HepG2 (cell line): ENCODE measurements around the gene HRC. TPM values are rescaled to one million over a fixed set of nuclear protein-coding genes. Genes with fewer than 3 reads are reported as not detected.
A peak's percentile ranks its signal among the peaks of the same experiment; 100 is the strongest.
"Not testable (repeated sequence)": the region's sequence is repeated elsewhere in the genome, so short reads cannot be mapped to it uniquely, and the experiment has no call there.

Source experiments
- ATAC-seq: fragments of 200-7000 bp; cut with Tn5 transposase; 3 replicates; pipeline ENCODE4 v1.9.1; 2020; ENCODE audit warnings: mild to moderate bottlenecking, moderate library complexity
- BruUV-seq: library from RNA; stranded (reverse); fragments of 400-500 nt; replicated peaks from 2 replicates; lab custom pipeline; 2021; lab: Mats Ljungman, UMichigan
- CTCF ChIA-PET: fragments of 300-600 bp; formaldehyde crosslinking; extraction: SDS; loops from one replicate; lab custom pipeline; 2021; ENCODE audit warnings: low total read pairs, inconsistent platforms, low intra/inter-chr PET ratio; lab: Yijun Ruan, JAX
- POLR2A ChIA-PET: fragments of 350-600 bp; sonication (Branson Sonifier 250); formaldehyde crosslinking; loops from one replicate; lab custom pipeline; 2020; ENCODE audit warnings: antibody characterized with exemption, inconsistent platforms; lab: Yijun Ruan, JAX
- DNase-seq: peaks from one replicate; pipeline ENCODE4 v3.0.0-alpha.2; 2015; ENCODE audit warnings: low spot score
- FAIRE-seq: peaks from 3 replicates; lab custom pipeline; 2011; peaks lifted over from hg19 to GRCh38; lab: Jason Lieb, UNC
- H2AFZ ChIP-seq: one replicate; pipeline ENCODE4 v1.6.1; 2011; ENCODE audit warnings: low read length, inconsistent platforms
- H3K27ac ChIP-seq: fragments of 300-600 bp; 3 replicates; pipeline ENCODE4 v1.8.0; 2011; ENCODE audit warnings: mixed run types, mild to moderate bottlenecking, mixed read lengths, low read length, inconsistent platforms; ENCODE audit not compliant: insufficient read depth; ENCODE audit errors: extremely low read length
- H3K27me3 ChIP-seq, 2 experiments: fragments of 200-600 bp in 1 of 2; 2 replicates in 1 of 2; 3 replicates in 1 of 2; pipeline versions ENCODE4 v1.6.0 to v1.8.0; 2011; ENCODE audit warnings: low read length in 2 of 2, mild to moderate bottlenecking in 2 of 2, moderate library complexity in 2 of 2, inconsistent platforms in 1 of 2; ENCODE audit not compliant: insufficient read depth in 2 of 2, control insufficient read depth in 1 of 2
- H3K36me3 ChIP-seq, 2 experiments: fragments of 200-600 bp in 1 of 2; replicated peaks in 1 of 2; 2 replicates in 1 of 2; 3 replicates in 1 of 2; pipeline versions ENCODE4 v1.5.1 to v1.8.0; 2011; ENCODE audit warnings: low read length in 2 of 2, inconsistent platforms in 1 of 2; ENCODE audit not compliant: insufficient read depth in 2 of 2, control insufficient read depth in 1 of 2
- H3K4me1 ChIP-seq: 2 replicates; pipeline ENCODE4 v1.5.1; 2012; ENCODE audit warnings: low read length, inconsistent platforms; ENCODE audit not compliant: insufficient read depth
- H3K4me2 ChIP-seq: 2 replicates; pipeline ENCODE4 v1.6.0; 2011; ENCODE audit warnings: low read depth, low read length, inconsistent platforms
- H3K4me3 ChIP-seq, 3 experiments: fragments of 200-600 bp in 1 of 3; sonication (generic), shearing (Covaris generic) in 1 of 3; replicated peaks in 1 of 3; 2 replicates each; pipeline ENCODE4 v1.5.1; 2011 to 2016; ENCODE audit warnings: low read length in 3 of 3, inconsistent platforms in 2 of 3, low read depth in 2 of 3, mild to moderate bottlenecking in 2 of 3, control low read depth in 1 of 3, mixed read lengths in 1 of 3; ENCODE audit not compliant: insufficient read depth in 1 of 3
- H3K79me2 ChIP-seq: one replicate; pipeline ENCODE4 v1.6.1; 2011; ENCODE audit warnings: low read length, inconsistent platforms; ENCODE audit not compliant: insufficient read depth
- H3K9ac ChIP-seq: 2 replicates; pipeline ENCODE4 v1.6.0; 2011; ENCODE audit warnings: mild to moderate bottlenecking, low read depth, low read length, inconsistent platforms; ENCODE audit not compliant: insufficient read depth
- H3K9me3 ChIP-seq: 2 replicates; pipeline ENCODE4 v1.5.1; 2012; ENCODE audit warnings: mild to moderate bottlenecking, low read length
- H4K20me1 ChIP-seq: 2 replicates; pipeline ENCODE4 v1.6.0; 2011; ENCODE audit warnings: inconsistent platforms, mild to moderate bottlenecking, low read length, moderate library complexity; ENCODE audit not compliant: insufficient read depth
- WGBS: methylation state at CpG from one replicate; pipeline ENCODE4 v1.1.6; 2017; ENCODE audit warnings: low lambda C conversion rate; 5-methylcytosine and 5-hydroxymethylcytosine counted together
- in situ Hi-C: cut with HindIII; loops from 2 replicates; pipeline ENCODE4 v1.10.0; 2017; ENCODE audit warnings: low pct_unique_long_range_greater_than_20kb; ENCODE audit not compliant: extremely low pct_ligation_motif_present
- intact Hi-C: fragments of 100-400 bp; cut with micrococcal nuclease; formaldehyde crosslinking; loops from one replicate; pipeline ENCODE4 v1.10.0; 2022; ENCODE audit not compliant: unreplicated experiment
- polyA plus RNA-seq, 8 experiments: library from polyadenylated mRNA; depleted of rRNA in 3 of 8; stranded (reverse) in 7 of 8; unstranded in 1 of 8; fragments of >200 nt; fragmentation: Illumina TruSeq in 4 of 8; extraction: Trizol in 4 of 8; gene quantifications; 2 replicates each; pipeline versions ENCODE4 v1.2.1 to v1.2.3, GENCODE V29; 2011 to 2016; ENCODE audit warnings: low read depth in 4 of 8, missing spikeins in 1 of 8, mixed read lengths in 1 of 8; ENCODE audit not compliant: insufficient read depth in 1 of 8
- total RNA-seq, 5 experiments: library from RNA; depleted of rRNA; stranded (reverse); fragments of >200 nt; fragmentation: Illumina TruSeq; extraction: Trizol; gene quantifications; 2 replicates each; pipeline ENCODE4 v1.2.3, GENCODE V29; 2016; ENCODE audit warnings: low read depth in 1 of 5
- TF ChIP-seq, protein P1 (sequence below): sonication (generic); formaldehyde crosslinking; IDR thresholded peaks from 2 replicates; pipeline ENCODE4 v1.4.0; 2020; ENCODE audit warnings: missing genetic modification reagents
- TF ChIP-seq, protein P2 (sequence below): sonication (generic); formaldehyde crosslinking; IDR thresholded peaks from 2 replicates; pipeline ENCODE4 v1.4.0; 2020; ENCODE audit warnings: mild to moderate bottlenecking, low read depth, missing genetic modification reagents

HRC gene
- total and polyA plus RNA-seq, 2 of the 13 experiments (the other 11 are each of a cell fraction or from before 2014, with no cell fraction given) = 3.6 to 15.4 TPM

DNA sequence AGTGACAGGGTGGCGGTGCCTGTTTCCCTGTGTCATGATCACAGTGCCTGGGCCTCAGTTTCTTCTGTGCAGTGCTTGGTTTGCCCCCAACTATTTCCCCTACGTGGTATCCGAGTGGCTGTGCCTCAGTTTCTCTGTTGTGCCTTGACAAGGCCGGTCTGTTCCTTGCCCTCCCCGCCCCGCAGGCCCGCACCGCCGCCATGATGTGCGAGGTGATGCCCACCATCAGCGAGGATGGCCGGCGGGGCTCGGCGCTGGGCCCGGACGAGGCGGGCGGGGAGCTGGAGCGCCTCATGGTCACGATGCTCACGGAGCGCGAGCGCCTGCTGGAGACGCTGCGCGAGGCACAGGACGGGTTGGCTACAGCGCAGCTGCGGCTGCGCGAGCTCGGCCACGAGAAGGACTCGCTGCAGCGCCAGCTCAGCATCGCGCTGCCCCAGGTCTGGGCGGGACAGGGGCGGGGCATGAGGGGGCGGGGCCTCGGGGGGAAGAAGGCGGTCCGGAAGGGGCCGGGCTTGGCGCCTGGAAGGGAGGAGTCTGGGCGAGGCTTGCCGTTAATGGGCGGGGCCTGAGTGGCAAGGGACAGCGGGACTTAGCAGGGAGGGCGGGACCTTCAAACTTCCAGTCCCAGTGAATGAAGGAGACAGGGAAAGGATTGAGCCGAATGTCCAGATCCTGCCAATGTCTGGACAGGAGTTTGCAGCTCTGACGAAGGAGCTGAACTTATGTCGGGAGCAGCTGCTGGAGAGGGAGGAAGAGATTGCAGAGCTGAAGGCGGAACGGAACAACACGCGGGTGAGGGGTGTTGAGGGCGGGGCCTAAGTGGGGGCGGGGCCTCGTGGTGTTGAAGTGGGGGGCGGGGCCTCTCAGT is 27.3 kb downstream of the HRC start (continued):
- TF ChIP-seq, protein P1, sequence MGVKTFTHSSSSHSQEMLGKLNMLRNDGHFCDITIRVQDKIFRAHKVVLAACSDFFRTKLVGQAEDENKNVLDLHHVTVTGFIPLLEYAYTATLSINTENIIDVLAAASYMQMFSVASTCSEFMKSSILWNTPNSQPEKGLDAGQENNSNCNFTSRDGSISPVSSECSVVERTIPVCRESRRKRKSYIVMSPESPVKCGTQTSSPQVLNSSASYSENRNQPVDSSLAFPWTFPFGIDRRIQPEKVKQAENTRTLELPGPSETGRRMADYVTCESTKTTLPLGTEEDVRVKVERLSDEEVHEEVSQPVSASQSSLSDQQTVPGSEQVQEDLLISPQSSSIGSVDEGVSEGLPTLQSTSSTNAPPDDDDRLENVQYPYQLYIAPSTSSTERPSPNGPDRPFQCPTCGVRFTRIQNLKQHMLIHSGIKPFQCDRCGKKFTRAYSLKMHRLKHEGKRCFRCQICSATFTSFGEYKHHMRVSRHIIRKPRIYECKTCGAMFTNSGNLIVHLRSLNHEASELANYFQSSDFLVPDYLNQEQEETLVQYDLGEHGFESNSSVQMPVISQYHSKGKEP (CRISPR knock-in tag) = peak; percentile 97
- TF ChIP-seq, protein P2, sequence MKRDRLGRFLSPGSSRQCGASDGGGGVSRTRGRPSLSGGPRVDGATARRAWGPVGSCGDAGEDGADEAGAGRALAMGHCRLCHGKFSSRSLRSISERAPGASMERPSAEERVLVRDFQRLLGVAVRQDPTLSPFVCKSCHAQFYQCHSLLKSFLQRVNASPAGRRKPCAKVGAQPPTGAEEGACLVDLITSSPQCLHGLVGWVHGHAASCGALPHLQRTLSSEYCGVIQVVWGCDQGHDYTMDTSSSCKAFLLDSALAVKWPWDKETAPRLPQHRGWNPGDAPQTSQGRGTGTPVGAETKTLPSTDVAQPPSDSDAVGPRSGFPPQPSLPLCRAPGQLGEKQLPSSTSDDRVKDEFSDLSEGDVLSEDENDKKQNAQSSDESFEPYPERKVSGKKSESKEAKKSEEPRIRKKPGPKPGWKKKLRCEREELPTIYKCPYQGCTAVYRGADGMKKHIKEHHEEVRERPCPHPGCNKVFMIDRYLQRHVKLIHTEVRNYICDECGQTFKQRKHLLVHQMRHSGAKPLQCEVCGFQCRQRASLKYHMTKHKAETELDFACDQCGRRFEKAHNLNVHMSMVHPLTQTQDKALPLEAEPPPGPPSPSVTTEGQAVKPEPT (CRISPR knock-in tag) = peak; percentile 98

DNA sequence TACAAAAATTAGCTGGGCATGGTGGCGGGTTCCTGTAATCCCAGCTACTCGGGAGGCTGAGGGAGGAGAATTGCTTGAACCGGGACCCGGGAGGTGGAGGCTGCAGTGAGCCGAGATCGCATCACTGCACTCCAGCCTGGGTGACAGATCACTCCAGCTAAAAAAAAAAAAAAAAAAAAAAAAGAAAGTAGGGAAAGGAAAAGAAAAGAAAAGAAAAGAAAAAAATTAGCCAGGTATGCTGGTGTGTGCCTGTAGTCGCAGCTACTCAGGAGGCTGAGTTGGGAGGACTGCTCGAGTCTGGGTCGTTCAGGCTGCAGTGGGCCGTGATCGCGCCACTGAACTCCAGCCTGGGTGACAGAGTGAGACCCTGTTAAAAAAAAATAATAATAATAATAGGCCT is 28.0 kb downstream of the HRC start:
- H2AFZ ChIP-seq, DNase-seq, H4K20me1 ChIP-seq, H3K79me2 ChIP-seq, H3K9ac ChIP-seq, H3K27me3 ChIP-seq, H3K36me3 ChIP-seq, H3K9me3 ChIP-seq, ATAC-seq, CTCF ChIA-PET, FAIRE-seq, BruUV-seq, in situ Hi-C loops: not testable (repeated sequence)
- Histone ChIP-seq H3K27ac (peak overlapping the region; percentile 57), H3K4me3 (peak overlapping the region in 1 of 3 experiments; percentile 65; a peak in 2 of 6 replicates), H3K4me2 (peak overlapping the region; percentile 53), H3K4me1 (peaks cover 49% of the 10 kb centered on the region)
- intact Hi-C loops = loop anchor here (5.0 kb wide), 1 partner anchor 70 kb away; no protein-coding TSS in a partner anchor
- WGBS = 93% methylated on average over 12 of the region's 12 CpGs
- POLR2A ChIA-PET = interaction anchor here (0.6 to 1.9 kb wide), 14 partner anchors 9 to 420 kb away, joined by 3 to 21 read pairs (median 4); partner anchors contain the start of genes GYS1, LIN7B and RUVBL2
